Stimulated activated CD8-positive, alpha-beta memory T cell treated with anti-CD3 and anti-CD28 coated beads, Interleukin-2, amount 100 ng/mL, for 48 hours (primary cell): ENCODE results near the gene GPR142.
"Not testable (repeated sequence)": the region's sequence is repeated elsewhere in the genome, so short reads cannot be mapped to it uniquely, and the experiment has no call there.

Experiments used
- DNase-seq, 2 donors: peaks; one replicate each; pipeline ENCODE4 v3.0.0-alpha.2; 2020; ENCODE audit warnings: low read depth in 2 of 2

GPR142 gene

GRCh38 chr17:74393346-74393942 lies 26.1 kb downstream of the GPR142 start:
- DNase-seq = no peak

- DNase-seq = no peak
Measured at GRCh38 chr17:74394275-74394950, 27.1 kb downstream of the GPR142 start.

GRCh38 chr17:74394977-74395376 lies 27.7 kb downstream of the GPR142 start:
- DNase-seq = no peak

- no peak for DNase-seq
Measured at GRCh38 chr17:74396567-74396966, 29.3 kb downstream of the GPR142 start.

- no peak for DNase-seq
Measured at GRCh38 chr17:74402048-74402447, 34.7 kb downstream of the GPR142 start.

GRCh38 chr17:74403512-74404137 lies 36.3 kb downstream of the GPR142 start:
- DNase-seq = no peak

GRCh38 chr17:74404218-74404617 lies 36.9 kb downstream of the GPR142 start:
- DNase-seq = no peak

GRCh38 chr17:74404789-74405188 lies 37.5 kb downstream of the GPR142 start:
- no peak for DNase-seq

- DNase-seq = not testable (repeated sequence)
Measured at GRCh38 chr17:74405311-74405710, 38.0 kb downstream of the GPR142 start.

- no peak for DNase-seq
Measured at GRCh38 chr17:74407384-74407783, 40.1 kb downstream of the GPR142 start.

- no peak for DNase-seq
Measured at GRCh38 chr17:74408262-74408661, 41.0 kb downstream of the GPR142 start.

GRCh38 chr17:74408815-74409214 lies 41.5 kb downstream of the GPR142 start:
- DNase-seq = no peak

- DNase-seq = no peak
Measured at GRCh38 chr17:74410001-74410443, 42.7 kb downstream of the GPR142 start.

- no peak for DNase-seq
Measured at GRCh38 chr17:74412581-74412980, 45.3 kb downstream of the GPR142 start.

GRCh38 chr17:74413491-74413890 lies 46.2 kb downstream of the GPR142 start:
- no peak for DNase-seq

- DNase-seq = no peak
Measured at GRCh38 chr17:74414510-74414909, 47.2 kb downstream of the GPR142 start.

GRCh38 chr17:74415608-74416396 lies 48.5 kb downstream of the GPR142 start:
- DNase-seq = no peak

- DNase-seq = no peak
Measured at GRCh38 chr17:74417178-74418045, 50.1 kb downstream of the GPR142 start.

- no peak for DNase-seq
Measured at GRCh38 chr17:74419928-74420411, 52.7 kb downstream of the GPR142 start.
